Sigmoid colon (tissue), 7 donors: ENCODE data around the gene KLRG1. TPM values are rescaled to one million over a fixed set of nuclear protein-coding genes. Genes with fewer than 3 reads are reported as not detected.

Experiments used
- DNase-seq: peaks from one replicate; pipeline ENCODE4 v3.0.0-alpha.2; 2019
- H3K27ac ChIP-seq, 4 donors: fragments of 200-600 bp; sonication (generic); one replicate each; pipeline ENCODE4 v1.5.1; 2016 to 2019; ENCODE audit warnings: mild to moderate bottlenecking in 1 of 4
- H3K27me3 ChIP-seq, 3 donors: fragments of 200-600 bp; sonication (generic); one replicate each; pipeline ENCODE4 v1.5.1; 2019; ENCODE audit warnings: mild to moderate bottlenecking in 1 of 3
- H3K36me3 ChIP-seq, 4 donors: fragments of 200-600 bp; sonication (generic); one replicate each; pipeline ENCODE4 v1.5.1; 2016 to 2019
- H3K4me1 ChIP-seq, 4 donors: fragments of 200-600 bp; sonication (generic); one replicate each; pipeline ENCODE4 v1.5.1; 2017 to 2019
- H3K4me3 ChIP-seq, 4 donors: fragments of 200-600 bp; sonication (generic); one replicate each; pipeline ENCODE4 v1.5.1; 2017 to 2019; ENCODE audit warnings: mild to moderate bottlenecking in 2 of 4, moderate library complexity in 1 of 4
- H3K9me3 ChIP-seq, 4 donors: fragments of 200-600 bp in 3 of 4; sonication (generic) in 3 of 4; one replicate each; pipeline versions ENCODE4 v1.5.1 to v1.6.1; 2013 to 2019
- EP300 ChIP-seq, 4 donors: sonication (generic); formaldehyde crosslinking; IDR thresholded peaks; one replicate each; pipeline ENCODE4 v1.6.1; 2017; ENCODE audit warnings: antibody characterized with exemption in 4 of 4
- POLR2A ChIP-seq, 2 donors: fragments of 450-650 bp; IDR thresholded peaks; one replicate each; pipeline ENCODE4 v1.6.1; 2016; ENCODE audit warnings: antibody characterized with exemption in 2 of 2, mild to moderate bottlenecking in 2 of 2, moderate library complexity in 2 of 2
- POLR2AphosphoS5 ChIP-seq, 4 donors: sonication (generic); formaldehyde crosslinking; IDR thresholded peaks; one replicate each; pipeline ENCODE4 v1.6.1; 2017; ENCODE audit warnings: antibody characterized with exemption in 4 of 4
- WGBS, 2 donors: extraction: QIAGEN DNeasy Blood & Tissue Kit; methylation state at CpG; one replicate each; pipeline ENCODE4 v1.1.7; 2013; 5-methylcytosine and 5-hydroxymethylcytosine counted together
- intact Hi-C: fragments of 100-400 bp; cut with DNase I; formaldehyde crosslinking; loops from one replicate; pipeline ENCODE4 v1.15.1; 2023
- polyA plus RNA-seq, 3 donors: library from polyadenylated mRNA; stranded (reverse); fragments of 200-250 nt; gene quantifications; one replicate each; pipeline ENCODE4 v1.2.3, GENCODE V29; 2013
- total RNA-seq, 4 donors: library from RNA; depleted of rRNA; stranded (reverse); fragments of >200 nt; gene quantifications; one replicate each; pipeline ENCODE4 v1.1.0, GENCODE V29; 2016
- TF ChIP-seq, protein P1 (sequence below), 4 experiments: fragments of 450-650 bp in 3 of 4; fragments of 200-600 bp in 1 of 4; IDR thresholded peaks; one replicate each; pipeline ENCODE4 v1.5.1; 2016 to 2019; ENCODE audit warnings: antibody characterized with exemption in 4 of 4, mild to moderate bottlenecking in 3 of 4, moderate library complexity in 2 of 4
- donor health status: healthy with polysubstance abuse.
- donor health status: Bipolar disorder and iron deficiency.
- donor health status: healthy.

Gene KLRG1
- total and polyA plus RNA-seq, 7 donors, result 1.2 to 4.3 (median 3.5) TPM; not detected in 2

DNA sequence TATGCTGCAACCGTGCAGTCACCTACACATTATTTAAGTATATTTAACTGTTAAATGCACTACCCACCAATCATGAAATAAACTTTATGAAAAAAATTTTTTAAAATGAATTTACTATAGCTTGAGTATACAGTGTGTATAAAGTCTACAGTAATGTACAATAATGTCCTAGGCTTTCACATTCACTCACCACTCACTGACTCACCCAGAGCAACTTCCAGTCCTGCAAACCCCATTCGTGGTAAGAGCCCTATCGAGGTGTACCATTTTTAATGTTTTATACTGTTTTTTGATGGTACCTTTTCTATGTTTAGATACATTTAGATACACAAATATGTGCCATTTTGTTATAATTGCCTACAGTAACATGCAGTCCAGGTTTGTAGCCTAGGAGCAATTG is 48.1 kb downstream of the KLRG1 start:
- intact Hi-C loops, result loop anchor here (5.0 to 10.0 kb wide), 2 partner anchors 383 to 490 kb away; no protein-coding TSS in a partner anchor
- no peak for DNase-seq
- TF ChIP-seq EP300 (IDR thresholded peaks at IDR 0.05) (no peak), POLR2A (IDR thresholded peaks at IDR 0.05) (no peak), POLR2AphosphoS5 (IDR thresholded peaks at IDR 0.05) (no peak)
- TF ChIP-seq, protein P1, sequence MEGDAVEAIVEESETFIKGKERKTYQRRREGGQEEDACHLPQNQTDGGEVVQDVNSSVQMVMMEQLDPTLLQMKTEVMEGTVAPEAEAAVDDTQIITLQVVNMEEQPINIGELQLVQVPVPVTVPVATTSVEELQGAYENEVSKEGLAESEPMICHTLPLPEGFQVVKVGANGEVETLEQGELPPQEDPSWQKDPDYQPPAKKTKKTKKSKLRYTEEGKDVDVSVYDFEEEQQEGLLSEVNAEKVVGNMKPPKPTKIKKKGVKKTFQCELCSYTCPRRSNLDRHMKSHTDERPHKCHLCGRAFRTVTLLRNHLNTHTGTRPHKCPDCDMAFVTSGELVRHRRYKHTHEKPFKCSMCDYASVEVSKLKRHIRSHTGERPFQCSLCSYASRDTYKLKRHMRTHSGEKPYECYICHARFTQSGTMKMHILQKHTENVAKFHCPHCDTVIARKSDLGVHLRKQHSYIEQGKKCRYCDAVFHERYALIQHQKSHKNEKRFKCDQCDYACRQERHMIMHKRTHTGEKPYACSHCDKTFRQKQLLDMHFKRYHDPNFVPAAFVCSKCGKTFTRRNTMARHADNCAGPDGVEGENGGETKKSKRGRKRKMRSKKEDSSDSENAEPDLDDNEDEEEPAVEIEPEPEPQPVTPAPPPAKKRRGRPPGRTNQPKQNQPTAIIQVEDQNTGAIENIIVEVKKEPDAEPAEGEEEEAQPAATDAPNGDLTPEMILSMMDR (IDR thresholded peaks at IDR 0.05), result no peak

DNA sequence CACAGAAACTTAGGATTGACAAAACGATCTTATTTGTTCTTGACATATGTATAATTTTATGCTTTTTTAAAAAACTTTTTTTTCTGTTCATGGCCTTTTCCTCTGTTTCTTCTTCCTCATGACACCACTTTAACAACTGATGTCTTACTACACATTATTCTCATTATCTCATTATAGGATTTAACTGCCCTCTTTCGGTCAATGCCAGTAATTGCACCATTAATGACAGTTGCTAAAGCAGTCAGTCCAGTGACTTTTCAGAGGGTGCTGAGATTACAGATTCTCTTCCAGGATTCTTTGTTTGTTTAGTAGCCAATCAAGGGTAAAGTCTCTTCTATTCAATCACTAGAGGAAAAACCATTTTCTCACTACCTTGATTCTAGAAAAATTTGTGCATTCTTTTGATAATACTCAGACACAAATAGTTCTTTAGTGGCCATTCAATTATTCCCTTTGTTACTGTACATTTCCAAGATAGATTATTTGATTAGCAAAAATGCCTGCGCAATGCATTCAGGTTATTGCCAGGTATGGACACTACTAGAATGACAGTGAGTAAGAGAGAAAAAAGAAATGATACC is 50.1 kb downstream of the KLRG1 start:
- no peak for DNase-seq
- Histone ChIP-seq H3K36me3 (no peaks in the 10 kb centered on the region), H3K4me3 (no peak overlapping the region), H3K4me1 (no peaks in the 10 kb centered on the region), H3K9me3 (no peaks in the 10 kb centered on the region), H3K27me3 (no peaks in the 10 kb centered on the region), H3K27ac (no peak overlapping the region)
- no peak for TF ChIP-seq POLR2AphosphoS5 (IDR thresholded peaks at IDR 0.05)
- TF ChIP-seq, protein P1 (IDR thresholded peaks at IDR 0.05), result peak; percentile 46 to 73 (median 52)
- intact Hi-C loops, result loop anchor here (2.0 to 10.0 kb wide), 3 partner anchors 89 to 492 kb away; no protein-coding TSS in a partner anchor
- WGBS, 2 donors, result 11 to 13% methylated on average over 3 of the region's 3 CpGs

More for the DNA sequence above, 48.1 kb downstream of the KLRG1 start:
- no peaks in the 10 kb centered on the region for H3K4me1 ChIP-seq
- WGBS, 2 donors, result 62 to 80% methylated on average over 3 of the region's 3 CpGs
- no peaks in the 10 kb centered on the region for H3K9me3 ChIP-seq
- H3K4me3 ChIP-seq, result no peak overlapping the region
- H3K27me3 ChIP-seq, result no peaks in the 10 kb centered on the region
- no peak overlapping the region for H3K27ac ChIP-seq
- no peaks in the 10 kb centered on the region for H3K36me3 ChIP-seq

DNA sequence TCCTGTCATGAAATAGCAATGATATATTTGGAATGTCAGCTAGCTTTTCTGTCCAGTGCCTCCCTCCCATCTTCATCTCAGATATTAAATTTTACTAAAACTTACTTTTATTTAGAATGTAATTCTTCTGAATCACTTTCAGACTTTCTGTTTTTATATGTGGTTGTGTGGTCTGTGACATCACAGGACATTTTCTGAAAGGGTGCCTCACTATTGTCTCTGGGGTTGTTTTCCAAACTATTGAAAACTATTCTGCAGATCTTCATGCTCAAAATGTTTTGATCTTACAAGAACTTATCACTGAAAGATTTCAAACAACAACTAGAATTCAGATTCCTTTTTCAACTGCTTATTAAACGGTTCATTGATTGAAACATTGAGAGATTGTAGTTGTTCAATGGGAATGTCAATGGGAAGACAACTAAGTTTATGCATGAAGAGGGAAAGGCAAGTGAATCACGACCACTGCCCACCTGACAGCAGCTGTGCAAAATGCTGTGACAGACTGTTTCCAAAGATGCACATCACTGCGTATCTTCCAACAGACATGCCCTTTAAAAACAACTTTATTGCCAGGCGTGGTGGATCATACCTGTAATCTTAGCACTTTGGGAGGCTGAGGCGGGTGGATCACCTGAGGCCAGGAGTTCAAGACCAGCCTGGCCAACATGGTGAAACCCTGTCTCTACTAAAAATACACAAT is 51.3 kb downstream of the KLRG1 start:
- DNase-seq, result no peak
- H3K36me3 ChIP-seq, result no peaks in the 10 kb centered on the region
- intact Hi-C loops, result no loop called here
- TF ChIP-seq, protein P1 (IDR thresholded peaks at IDR 0.05), result no peak
- TF ChIP-seq EP300 (IDR thresholded peaks at IDR 0.05) (no peak), POLR2AphosphoS5 (IDR thresholded peaks at IDR 0.05) (no peak), POLR2A (IDR thresholded peaks at IDR 0.05) (no peak)
- no peak overlapping the region for H3K27ac ChIP-seq
- WGBS, 2 donors, result 53 to 80% methylated on average over 5 of the region's 5 CpGs
- no peaks in the 10 kb centered on the region for H3K9me3 ChIP-seq
- no peaks in the 10 kb centered on the region for H3K4me1 ChIP-seq
- no peaks in the 10 kb centered on the region for H3K27me3 ChIP-seq
- H3K4me3 ChIP-seq, result no peak overlapping the region

DNA sequence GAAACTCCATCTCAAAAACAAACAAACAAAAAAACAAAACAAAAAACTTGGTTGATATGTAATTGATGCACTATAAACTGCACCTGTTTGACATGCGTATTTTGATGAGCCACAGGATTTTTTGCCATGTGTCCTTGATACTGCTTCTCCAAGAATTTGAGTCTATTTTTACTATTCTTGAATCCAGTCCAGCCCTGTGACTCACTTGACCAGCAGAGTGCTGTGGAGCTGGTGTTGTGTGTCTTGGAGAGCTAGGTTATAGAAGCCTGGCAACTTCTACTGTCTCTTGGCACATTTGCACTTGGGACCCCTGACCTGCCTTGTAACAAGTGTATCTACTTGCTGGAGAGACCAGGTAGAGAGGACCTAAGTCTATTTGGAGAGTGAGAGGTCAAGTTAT is 52.0 kb downstream of the KLRG1 start:
- TF ChIP-seq EP300 (IDR thresholded peaks at IDR 0.05) (no peak), POLR2A (IDR thresholded peaks at IDR 0.05) (no peak), POLR2AphosphoS5 (IDR thresholded peaks at IDR 0.05) (no peak)
- TF ChIP-seq, protein P1 (IDR thresholded peaks at IDR 0.05), result no peak
- no peaks in the 10 kb centered on the region for H3K36me3 ChIP-seq
- H3K9me3 ChIP-seq, result no peaks in the 10 kb centered on the region
- DNase-seq, result no peak
- 82 to 84% methylated on average over 1 of the region's 1 CpG for WGBS, 2 donors
- H3K4me3 ChIP-seq, result no peak overlapping the region
- H3K27me3 ChIP-seq, result no peaks in the 10 kb centered on the region
- H3K4me1 ChIP-seq, result no peaks in the 10 kb centered on the region
- H3K27ac ChIP-seq, result no peak overlapping the region
- intact Hi-C loops, result no loop called here
